Suppressor macrophage (primary cell): ENCODE measurements around the gene CROT.
A peak's percentile ranks its signal among the peaks of the same experiment; 100 is the strongest.

Experiments
- DNase-seq, 4 experiments: peaks; one replicate each; pipeline ENCODE4 v3.0.0-alpha.2; 2020 to 2022
- total RNA-seq, 17 experiments: gene quantifications; one replicate each; lab custom pipeline; 2026; ENCODE audit warnings: mixed read lengths in 6 of 17, inconsistent platforms in 3 of 17; lab: John Stamatoyannopoulos, UW

CROT gene, protein sequence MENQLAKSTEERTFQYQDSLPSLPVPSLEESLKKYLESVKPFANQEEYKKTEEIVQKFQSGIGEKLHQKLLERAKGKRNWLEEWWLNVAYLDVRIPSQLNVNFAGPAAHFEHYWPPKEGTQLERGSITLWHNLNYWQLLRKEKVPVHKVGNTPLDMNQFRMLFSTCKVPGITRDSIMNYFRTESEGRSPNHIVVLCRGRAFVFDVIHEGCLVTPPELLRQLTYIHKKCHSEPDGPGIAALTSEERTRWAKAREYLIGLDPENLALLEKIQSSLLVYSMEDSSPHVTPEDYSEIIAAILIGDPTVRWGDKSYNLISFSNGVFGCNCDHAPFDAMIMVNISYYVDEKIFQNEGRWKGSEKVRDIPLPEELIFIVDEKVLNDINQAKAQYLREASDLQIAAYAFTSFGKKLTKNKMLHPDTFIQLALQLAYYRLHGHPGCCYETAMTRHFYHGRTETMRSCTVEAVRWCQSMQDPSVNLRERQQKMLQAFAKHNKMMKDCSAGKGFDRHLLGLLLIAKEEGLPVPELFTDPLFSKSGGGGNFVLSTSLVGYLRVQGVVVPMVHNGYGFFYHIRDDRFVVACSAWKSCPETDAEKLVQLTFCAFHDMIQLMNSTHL
- total RNA-seq, result 4.8 to 23.2 (median 15.2) reads per million in 17 experiments

DNA sequence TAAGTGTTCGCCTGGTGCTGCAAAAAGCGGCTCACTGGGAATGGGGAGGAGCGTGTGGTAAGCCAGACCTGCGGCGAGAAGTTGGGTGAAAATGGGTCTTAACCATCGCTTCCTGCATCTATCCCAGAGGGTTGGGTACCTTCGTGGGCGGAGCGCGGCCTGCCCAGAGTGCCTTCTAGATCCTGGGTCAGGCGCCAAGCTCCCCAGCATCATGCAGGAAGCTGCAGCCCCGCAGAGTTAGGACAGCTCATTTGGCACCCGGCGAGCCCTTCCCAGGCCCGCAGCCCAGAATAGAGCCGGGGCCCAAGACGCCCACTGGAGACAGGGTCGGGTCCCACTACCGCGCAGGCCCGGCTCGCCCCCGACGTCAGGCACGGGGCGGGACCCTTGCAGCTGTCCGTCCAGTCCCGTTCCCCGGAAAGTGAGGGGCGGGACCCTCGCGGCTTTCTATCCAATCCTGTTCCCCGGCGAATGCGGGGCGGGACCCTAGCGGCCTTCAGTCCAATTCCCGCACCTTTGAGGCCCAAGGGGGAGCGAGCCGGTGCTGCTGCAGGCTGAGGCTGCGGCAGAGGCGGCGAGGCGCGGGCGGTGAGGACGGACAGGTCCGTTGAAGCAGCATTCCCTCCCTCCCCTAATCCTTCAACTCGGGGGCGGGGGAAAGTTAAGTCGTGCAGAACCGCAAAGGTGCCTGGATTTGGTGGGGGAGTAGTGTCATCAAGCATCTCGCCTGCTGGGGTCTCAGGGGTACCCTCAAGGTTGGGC lies at the start of gene CROT:
TSS of gene CROT (plus strand) at position 499 of the 762 bp plus-strand sequence. CDS start 3,405 bp downstream, outside the sequence.
- DNase-seq, result peak; percentile 94 to 97 (median 96)

DNA sequence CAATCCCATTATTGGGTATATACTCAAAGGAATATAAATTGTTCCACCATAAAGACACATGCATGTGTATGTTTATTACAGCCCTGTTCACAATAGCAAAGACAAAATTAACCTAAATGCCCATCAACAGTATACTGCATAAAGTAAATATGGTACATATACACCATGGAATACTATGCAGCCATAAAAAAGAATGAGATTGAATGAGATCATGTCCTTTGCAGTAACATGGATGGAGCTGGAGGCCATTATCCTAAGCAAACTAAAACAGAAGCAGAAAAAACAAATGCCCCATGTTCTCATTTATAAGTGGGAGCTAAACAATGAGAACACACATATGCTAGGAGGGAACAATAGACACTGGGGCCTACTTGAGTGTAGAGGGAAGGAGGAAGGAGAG lies 44.7 kb upstream of the CROT start:
- DNase-seq, result no peak

GRCh38 chr7:87310790-87311419 lies 34.6 kb upstream of the CROT start:
- DNase-seq, result no peak

- peak; percentile 63 to 75 (median 70) for DNase-seq
Observed at GRCh38 chr7:87312215-87312865, 33.1 kb upstream of the CROT start.

DNA sequence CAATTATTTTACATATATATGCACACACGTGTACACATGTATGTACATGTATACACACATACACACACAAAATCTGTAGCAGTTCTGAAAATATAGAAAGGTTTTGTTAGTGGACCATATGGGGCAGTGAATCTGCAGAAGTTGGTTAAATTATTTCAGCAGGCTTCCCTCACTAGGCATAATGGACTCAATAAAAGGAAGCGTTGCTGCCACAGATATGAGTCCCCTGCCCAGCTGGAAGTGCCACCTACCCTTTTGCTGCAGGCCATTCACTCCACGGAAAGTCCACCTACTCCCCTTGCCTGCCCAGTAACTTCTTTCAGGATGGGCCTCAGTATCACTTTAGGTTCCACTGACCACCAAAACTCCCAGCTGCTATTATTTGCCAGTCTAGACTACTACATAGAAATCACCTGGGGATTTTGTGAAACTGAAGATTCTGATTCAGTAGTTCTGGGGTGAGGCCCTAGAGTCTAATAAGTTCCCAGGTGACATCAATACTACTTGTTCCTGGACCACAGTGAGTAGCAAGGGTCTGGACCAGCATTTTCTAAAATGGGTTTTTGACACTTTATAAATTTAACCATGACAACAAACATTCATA lies 29.3 kb upstream of the CROT start:
- no peak for DNase-seq

DNA sequence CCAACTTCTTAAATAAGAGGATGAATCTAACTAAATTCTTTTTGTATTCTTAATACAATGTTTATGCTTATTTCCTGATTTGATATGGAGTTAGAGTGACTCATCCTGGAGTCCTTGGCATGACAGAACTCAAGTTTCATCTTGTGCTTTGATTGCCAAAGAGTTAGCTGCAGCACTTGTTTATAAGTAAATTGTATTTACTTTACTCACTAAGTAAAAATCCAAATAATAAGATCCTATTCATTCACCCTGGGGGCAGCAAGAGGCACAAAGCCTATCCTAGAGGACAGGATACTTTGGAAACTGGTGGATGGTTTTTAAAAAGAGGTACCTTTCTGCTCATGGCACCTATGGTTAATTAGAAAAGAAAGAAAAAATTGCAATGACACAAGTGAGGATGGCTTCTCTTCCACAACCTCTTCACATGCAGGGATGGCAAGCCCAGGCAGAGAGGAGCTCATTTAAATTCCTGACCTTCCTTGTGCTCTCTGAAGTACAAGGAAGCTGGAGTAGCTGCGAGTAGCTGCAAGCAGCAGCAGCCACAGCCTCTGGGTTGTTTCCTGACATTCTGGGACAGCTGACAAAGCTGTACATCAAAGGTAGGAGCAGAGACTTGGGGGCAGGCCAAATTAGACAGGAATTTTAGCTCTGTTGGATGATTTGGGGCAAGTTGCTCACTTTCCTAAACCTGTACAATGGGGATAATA lies 28.5 kb upstream of the CROT start:
- peak in 3 of 4 experiments; percentile 14 to 22 (median 19) for DNase-seq

DNA sequence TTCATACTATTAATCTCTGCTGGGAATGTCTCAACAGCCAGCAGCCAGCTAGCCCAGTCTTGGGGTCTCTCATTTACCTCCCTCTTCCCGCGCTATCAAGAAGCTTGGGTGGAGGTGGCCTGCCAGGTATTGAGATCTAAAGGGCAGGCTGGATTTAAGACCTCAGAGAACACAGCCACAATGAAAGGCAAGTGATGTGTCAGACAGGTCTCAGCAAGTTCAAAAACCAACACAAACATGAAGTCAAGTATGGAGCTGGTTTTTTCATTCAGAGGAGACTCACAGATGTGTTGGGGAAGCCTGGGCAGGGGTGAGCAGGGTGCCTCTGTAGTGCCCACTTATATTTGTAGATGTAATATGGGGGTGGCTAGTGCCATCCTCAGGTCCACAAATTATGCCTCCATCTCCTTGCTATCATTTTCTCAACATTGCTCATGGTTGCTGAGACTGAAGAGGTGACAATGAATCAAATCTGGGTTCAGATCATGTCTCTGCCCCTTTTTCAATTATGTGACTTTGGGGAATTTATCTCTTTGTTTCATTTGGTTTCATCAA lies 27.7 kb upstream of the CROT start:
- DNase-seq, result no peak

DNA sequence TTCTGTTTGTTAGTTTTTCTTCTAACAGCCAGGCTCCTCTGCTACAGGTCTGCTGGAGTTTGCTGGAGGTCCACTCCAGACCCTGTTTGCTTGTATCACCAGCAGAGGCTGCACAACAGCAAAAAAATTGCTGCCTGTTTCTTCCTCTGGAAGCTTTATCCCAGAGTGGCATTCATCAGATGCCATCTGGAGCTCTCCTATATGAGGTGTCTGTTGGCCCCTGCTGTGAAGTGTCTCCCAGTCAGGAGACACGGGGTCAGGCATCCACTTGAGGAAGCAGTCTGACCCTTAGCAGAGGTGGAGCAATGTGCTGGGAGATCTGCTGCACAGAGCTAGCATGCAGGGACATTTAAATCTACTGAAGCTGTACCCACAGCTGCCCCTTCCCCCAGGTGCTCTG lies 26.7 kb upstream of the CROT start:
- no peak for DNase-seq

DNA sequence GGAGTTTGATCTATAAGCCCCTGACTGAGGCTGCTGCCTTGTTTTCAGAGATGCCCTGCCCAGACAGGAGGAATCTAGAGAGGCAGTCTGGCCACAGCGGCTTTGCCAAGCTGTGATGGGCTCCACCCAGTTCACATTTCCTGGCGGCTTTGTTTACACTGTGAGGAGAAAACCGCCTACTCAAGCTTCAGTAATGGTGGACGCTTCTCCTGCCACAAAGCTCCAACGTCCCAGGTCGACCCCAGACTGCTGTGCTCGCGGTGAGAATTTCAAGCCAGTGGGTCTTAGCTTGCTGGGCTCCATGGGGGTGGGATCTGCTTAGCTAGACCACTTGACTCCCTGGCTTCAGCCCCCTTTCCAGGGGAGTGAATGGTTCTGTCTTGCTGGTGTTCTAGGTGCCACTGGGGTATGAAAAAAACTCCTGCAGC lies 26.3 kb upstream of the CROT start:
- peak in 2 of 4 experiments; percentile 6 to 14 for DNase-seq

DNA sequence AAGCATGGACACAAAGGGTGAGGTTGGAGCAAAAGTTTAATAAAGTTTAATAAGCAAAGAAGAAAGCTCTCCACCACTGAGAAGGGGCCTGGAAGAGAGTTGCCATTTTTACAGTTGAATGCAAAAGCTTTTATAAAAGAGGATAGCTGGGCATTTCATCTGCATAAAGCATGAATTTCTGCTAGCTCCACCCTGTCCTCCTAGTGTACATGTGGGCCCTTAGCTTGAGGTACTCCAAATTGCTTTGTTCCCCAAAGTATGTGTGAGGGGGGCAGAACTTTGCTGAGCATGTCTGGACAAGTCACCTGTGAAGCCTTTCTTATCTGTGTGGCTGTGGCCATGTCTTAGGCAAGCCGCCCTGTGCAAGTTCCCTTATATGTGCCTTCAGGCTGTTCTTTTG lies 22.6 kb upstream of the CROT start:
- DNase-seq, result no peak

DNA sequence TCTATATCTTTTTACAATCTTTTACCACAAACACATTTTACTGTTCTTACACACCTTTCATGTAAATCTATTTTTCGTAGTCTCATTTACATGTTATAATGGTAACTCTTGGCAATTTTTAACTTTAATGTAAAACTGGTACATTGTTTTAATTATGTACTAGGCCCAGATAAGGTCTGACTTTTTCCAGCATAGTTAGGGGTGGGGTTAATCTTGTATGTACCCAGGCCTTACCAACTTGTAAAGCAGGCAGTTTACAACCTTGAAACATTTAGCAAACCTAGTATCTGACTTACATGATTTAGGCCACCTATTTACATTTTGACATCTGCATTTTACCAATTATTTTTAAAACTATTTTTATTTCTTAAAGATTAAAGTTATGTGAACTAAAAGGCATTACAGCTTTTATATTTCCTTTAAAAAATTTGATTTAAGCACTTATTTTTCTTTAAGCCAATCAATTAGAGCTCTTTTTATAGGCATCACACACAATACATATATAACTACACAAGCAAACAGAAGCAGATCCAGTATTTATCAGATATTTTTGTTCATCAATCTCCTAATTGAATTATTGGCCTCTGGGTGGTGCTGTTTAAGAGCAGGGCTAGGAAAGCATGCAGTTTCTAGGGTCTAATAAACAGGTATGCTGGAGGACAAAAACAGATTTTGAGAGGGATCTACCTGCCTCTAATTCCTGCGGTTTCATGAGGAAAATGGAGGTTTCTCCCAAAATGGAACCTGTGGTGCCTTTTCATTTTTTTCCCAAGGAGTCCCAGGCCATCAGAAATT lies 19.7 kb upstream of the CROT start:
- no peak for DNase-seq

GRCh38 chr7:87328281-87328680 lies 17.2 kb upstream of the CROT start:
- DNase-seq, result peak in 3 of 4 experiments; percentile 21 to 34 (median 24)

DNA sequence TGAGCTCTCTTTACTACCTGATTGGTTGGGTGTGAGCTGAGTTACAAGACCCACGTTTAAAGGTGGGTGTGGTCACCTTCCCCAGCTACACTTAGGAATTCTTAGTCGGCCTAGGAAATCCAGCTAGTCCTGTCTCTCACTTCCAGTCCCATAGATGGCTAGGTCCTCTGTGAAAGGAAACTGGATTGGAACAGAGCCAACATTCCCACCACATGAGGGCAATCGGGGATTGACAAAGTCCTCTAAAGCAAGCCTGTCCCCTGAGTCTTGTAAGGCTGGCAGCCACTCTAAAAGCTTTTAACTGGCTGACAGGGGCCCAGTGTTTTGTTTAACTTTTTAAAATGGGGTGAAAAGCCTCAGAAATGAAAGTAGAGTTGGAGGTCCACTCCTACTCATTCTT lies 15.1 kb upstream of the CROT start:
- no peak for DNase-seq

DNA sequence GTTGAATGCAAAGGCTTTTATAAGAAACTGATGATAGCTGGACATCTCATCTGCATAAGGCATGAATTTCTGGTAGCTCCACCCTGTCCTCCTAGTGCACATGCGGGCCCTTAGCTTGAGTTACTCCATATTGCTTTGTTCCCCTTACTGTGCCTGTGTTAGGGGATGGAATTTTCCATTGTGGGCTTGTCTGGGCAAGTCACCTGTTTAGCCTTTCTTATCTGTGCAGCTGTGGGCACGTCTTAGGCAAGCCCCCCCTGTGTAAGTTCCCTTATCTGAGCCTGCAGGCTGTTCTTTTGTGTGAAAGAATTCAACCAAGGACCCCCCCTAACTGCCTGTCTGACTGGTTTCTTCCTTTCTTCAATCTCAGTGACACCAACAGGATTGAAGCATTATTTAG lies 14.5 kb upstream of the CROT start:
- no peak for DNase-seq

GRCh38 chr7:87331687-87332252 lies 13.7 kb upstream of the CROT start:
- no peak for DNase-seq

DNA sequence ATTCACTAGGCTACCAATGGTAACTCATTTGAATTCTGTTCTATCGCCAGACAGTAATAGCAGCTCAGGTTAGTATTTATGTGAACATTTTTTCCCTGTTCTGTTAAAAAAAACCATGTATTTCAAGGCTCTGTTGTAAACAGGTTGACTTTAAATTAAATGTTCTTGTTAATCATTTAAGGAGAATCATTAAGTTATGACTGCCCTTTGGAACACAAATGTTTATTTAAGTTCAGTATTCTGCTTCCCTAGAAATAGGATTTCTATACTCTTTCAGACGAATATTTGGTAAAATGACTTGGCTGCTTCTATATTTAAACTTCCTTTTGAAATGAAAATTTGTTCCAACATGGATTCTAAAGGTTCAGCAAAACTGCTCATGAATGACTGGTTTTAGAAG lies 13.1 kb upstream of the CROT start:
- no peak for DNase-seq

DNA sequence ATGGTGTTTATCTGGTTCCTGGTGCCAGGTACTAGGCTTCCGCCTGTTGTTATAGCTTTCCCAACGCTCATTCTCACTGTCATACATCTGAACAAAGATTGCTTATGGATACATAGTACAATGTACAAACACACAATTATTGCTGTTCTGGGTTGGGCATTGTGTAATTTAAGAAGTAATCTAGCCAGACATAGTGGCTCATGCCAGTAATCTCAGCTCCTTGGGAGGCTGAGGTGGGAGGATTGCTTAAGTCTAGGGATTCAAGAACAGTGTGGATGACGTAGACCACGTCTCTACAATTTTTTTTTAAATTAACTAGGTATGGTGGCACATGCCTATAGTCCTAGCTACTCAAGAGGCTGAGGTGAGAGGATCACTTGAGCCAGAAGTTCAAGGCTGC lies 9.3 kb upstream of the CROT start:
- no peak for DNase-seq

DNA sequence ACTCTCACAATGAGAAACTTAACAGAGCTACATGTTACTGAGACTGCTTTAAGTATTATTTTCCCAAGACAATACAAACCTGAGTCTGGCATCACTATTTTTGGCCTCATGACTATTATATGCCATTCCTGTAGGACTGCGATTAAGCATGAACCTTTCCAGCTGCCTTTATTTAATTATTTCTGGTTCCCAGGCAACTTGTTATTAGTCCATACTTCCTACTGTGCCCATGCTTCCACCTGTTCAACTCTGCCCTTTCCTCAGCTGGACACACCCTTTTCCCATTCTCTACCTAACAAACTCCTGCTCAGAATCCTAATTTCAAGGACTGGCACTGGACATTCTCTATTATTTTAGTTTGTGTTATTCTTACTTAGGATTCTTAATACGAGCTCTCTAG lies 8.1 kb upstream of the CROT start:
- no peak for DNase-seq

DNA sequence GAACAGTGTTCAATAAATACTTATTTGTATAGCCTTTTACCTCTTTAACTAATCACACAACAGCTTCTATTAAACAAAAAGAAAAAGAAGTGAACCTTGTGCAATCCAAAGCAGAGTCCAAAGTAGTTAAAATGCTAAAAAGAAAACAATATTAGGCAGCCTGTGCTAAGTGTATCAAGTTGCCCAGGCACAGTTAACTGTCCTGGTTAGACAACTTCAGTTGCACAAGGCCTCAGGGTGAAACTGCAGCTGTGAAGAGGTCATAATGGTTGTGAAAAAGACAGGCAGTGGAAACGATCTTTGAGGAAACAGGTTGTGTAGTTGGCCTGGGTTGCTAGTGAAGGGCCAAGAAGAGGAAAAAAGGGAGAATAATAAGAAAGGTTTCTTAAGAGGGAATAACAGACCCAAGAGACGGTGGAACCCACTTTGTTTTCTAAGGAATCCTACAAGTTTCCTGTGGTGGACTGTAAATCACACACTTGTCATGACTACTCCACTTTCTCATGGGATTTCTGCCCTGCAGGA lies 6.0 kb upstream of the CROT start:
- no peak for DNase-seq
